H9 (cell line): Measurements from ENCODE around the gene NEB. TPM values are rescaled to one million over a fixed set of nuclear protein-coding genes. Genes with fewer than 3 reads are reported as not detected.

ENCODE experiments used
- DNase-seq: peaks from one replicate; pipeline ENCODE4 v3.0.0-alpha.2; 2017
- H2AFZ ChIP-seq: one replicate; pipeline ENCODE4 v1.6.1; 2013; ENCODE audit warnings: mild to moderate bottlenecking, low read length, control low read depth, moderate library complexity
- H2AK5ac ChIP-seq: 2 replicates; pipeline ENCODE4 v1.6.1; 2013; ENCODE audit warnings: low read length, control low read depth, mixed read lengths; ENCODE audit not compliant: insufficient read length
- H2BK120ac ChIP-seq: one replicate; pipeline ENCODE4 v1.6.1; 2013; ENCODE audit warnings: low read depth, mild to moderate bottlenecking, low read length, control low read depth, inconsistent platforms; ENCODE audit not compliant: poor library complexity, severe bottlenecking
- H2BK12ac ChIP-seq: 2 replicates; pipeline ENCODE4 v1.6.1; 2013; ENCODE audit warnings: low read length, control low read depth, mixed read lengths, low read depth; ENCODE audit not compliant: insufficient read length
- H2BK15ac ChIP-seq: 2 replicates; pipeline ENCODE4 v1.6.1; 2013; ENCODE audit warnings: low read depth, low read length, control low read depth
- H2BK20ac ChIP-seq: one replicate; pipeline ENCODE4 v1.6.1; 2013; ENCODE audit warnings: low read depth, mild to moderate bottlenecking, low read length, control low read depth, inconsistent platforms; ENCODE audit not compliant: poor library complexity, severe bottlenecking
- H2BK5ac ChIP-seq: 2 replicates; pipeline ENCODE4 v1.6.1; 2013; ENCODE audit warnings: low read length, control low read depth, mixed read lengths; ENCODE audit not compliant: insufficient read length
- H3K14ac ChIP-seq: 2 replicates; pipeline ENCODE4 v1.6.1; 2013; ENCODE audit warnings: low read length, control low read depth; ENCODE audit not compliant: insufficient read depth
- H3K18ac ChIP-seq: 2 replicates; pipeline ENCODE4 v1.6.1; 2013; ENCODE audit warnings: low read depth, mild to moderate bottlenecking, mixed read lengths, low read length, control low read depth; ENCODE audit not compliant: insufficient read length
- H3K23ac ChIP-seq: 2 replicates; pipeline ENCODE4 v1.6.1; 2013; ENCODE audit warnings: low read length, control low read depth, mixed read lengths, low read depth; ENCODE audit not compliant: insufficient read length
- H3K23me2 ChIP-seq: 2 replicates; pipeline ENCODE4 v1.6.1; 2013; ENCODE audit warnings: low read depth, mild to moderate bottlenecking, mixed read lengths, low read length, control low read depth; ENCODE audit not compliant: insufficient read length, poor library complexity, severe bottlenecking
- H3K27ac ChIP-seq: 2 replicates; pipeline ENCODE4 v1.5.1; 2013; ENCODE audit warnings: low read length, control low read depth, mixed read lengths, low read depth; ENCODE audit not compliant: insufficient read length
- H3K27me3 ChIP-seq: 2 replicates; pipeline ENCODE4 v1.6.1; 2013; ENCODE audit warnings: low read length, control low read depth, inconsistent platforms; ENCODE audit not compliant: insufficient read depth
- H3K4ac ChIP-seq: 2 replicates; pipeline ENCODE4 v1.6.1; 2013; ENCODE audit warnings: low read depth, mild to moderate bottlenecking, control low read depth, inconsistent platforms, low read length, moderate library complexity
- H3K4me1 ChIP-seq: 2 replicates; pipeline ENCODE4 v1.6.1; 2013; ENCODE audit warnings: low read length, control low read depth, inconsistent platforms; ENCODE audit not compliant: insufficient read depth
- H3K4me2 ChIP-seq: 2 replicates; pipeline ENCODE4 v1.6.1; 2013; ENCODE audit warnings: low read length, control low read depth, mixed read lengths; ENCODE audit not compliant: insufficient read length, insufficient read depth
- H3K56ac ChIP-seq: 2 replicates; pipeline ENCODE4 v1.6.1; 2013; ENCODE audit warnings: low read depth, mild to moderate bottlenecking, mixed read lengths, low read length, control low read depth; ENCODE audit not compliant: insufficient read length
- H3K79me1 ChIP-seq: 2 replicates; pipeline ENCODE4 v1.6.1; 2013; ENCODE audit warnings: low read depth, mild to moderate bottlenecking, moderate library complexity, low read length, control low read depth, inconsistent platforms; ENCODE audit not compliant: insufficient read depth, poor library complexity, severe bottlenecking
- H3K79me2 ChIP-seq: 2 replicates; pipeline ENCODE4 v1.6.1; 2013; ENCODE audit warnings: low read length, control low read depth, inconsistent platforms; ENCODE audit not compliant: insufficient read depth
- H3K9ac ChIP-seq: 2 replicates; pipeline ENCODE4 v1.6.1; 2013; ENCODE audit warnings: low read length, control low read depth, mixed read lengths; ENCODE audit not compliant: insufficient read length; ENCODE audit errors: extremely low read depth
- H3K9me3 ChIP-seq: one replicate; pipeline ENCODE4 v1.6.1; 2013; ENCODE audit warnings: low read depth, low read length, inconsistent platforms; ENCODE audit not compliant: control insufficient read depth
- H3T11ph ChIP-seq: one replicate; pipeline ENCODE4 v1.6.1; 2013; ENCODE audit warnings: mild to moderate bottlenecking, low read length, control low read depth, inconsistent platforms
- H4K20me1 ChIP-seq: one replicate; pipeline ENCODE4 v1.6.1; 2013; ENCODE audit not compliant: control insufficient read depth, insufficient read length, insufficient read depth
- H4K5ac ChIP-seq: 2 replicates; pipeline ENCODE4 v1.6.1; 2013; ENCODE audit warnings: low read depth, mild to moderate bottlenecking, mixed read lengths, low read length, control low read depth; ENCODE audit not compliant: insufficient read length
- H4K8ac ChIP-seq: replicated peaks from 2 replicates; pipeline ENCODE4 v1.6.1; 2013; ENCODE audit warnings: low read length, control low read depth, mixed read lengths, low read depth; ENCODE audit not compliant: insufficient read length
- H4K91ac ChIP-seq: 2 replicates; pipeline ENCODE4 v1.6.1; 2013; ENCODE audit warnings: low read depth, mild to moderate bottlenecking, moderate library complexity, mixed read lengths, low read length, control low read depth; ENCODE audit not compliant: insufficient read length
- H3K27ac Mint-ChIP-seq, 3 experiments: 2 replicates in 2 of 3; 3 replicates in 1 of 3; pipeline ENCODE4 v1.8.0; 2020 to 2021; ENCODE audit warnings: mixed read lengths in 3 of 3, mild to moderate bottlenecking in 1 of 3, moderate library complexity in 1 of 3
- H3K27me3 Mint-ChIP-seq: 2 replicates; pipeline ENCODE4 v1.8.0; 2021; ENCODE audit warnings: low read depth, mild to moderate bottlenecking, moderate library complexity, mixed read lengths
- H3K36me3 Mint-ChIP-seq, 3 experiments: 2 replicates in 2 of 3; 3 replicates in 1 of 3; pipeline ENCODE4 v1.8.0; 2020 to 2021; ENCODE audit warnings: low read depth in 3 of 3, mixed read lengths in 3 of 3; ENCODE audit not compliant: insufficient read depth in 1 of 3
- H3K4me1 Mint-ChIP-seq, 2 experiments: 2 replicates each; pipeline ENCODE4 v1.8.0; 2020; ENCODE audit warnings: mixed read lengths in 2 of 2
- H3K4me3 Mint-ChIP-seq, 2 experiments: 2 replicates in 1 of 2; 3 replicates in 1 of 2; pipeline ENCODE4 v1.8.0; 2020 to 2021; ENCODE audit warnings: mild to moderate bottlenecking in 2 of 2, mixed read lengths in 2 of 2, moderate library complexity in 1 of 2
- H3K9me3 Mint-ChIP-seq, 2 experiments: 2 replicates in 1 of 2; 3 replicates in 1 of 2; pipeline ENCODE4 v1.8.0; 2020; ENCODE audit warnings: mild to moderate bottlenecking in 2 of 2, mixed read lengths in 2 of 2, moderate library complexity in 1 of 2
- WGBS: extraction: QIAGEN DNeasy Blood & Tissue Kit; methylation state at CpG from one replicate; pipeline ENCODE4 v1.1.7; 2013; ENCODE audit warnings: missing lambda C conversion rate, low lambda C conversion rate, mixed read lengths; ENCODE audit not compliant: insufficient read length; ENCODE audit errors: extremely low coverage; 5-methylcytosine and 5-hydroxymethylcytosine counted together
- total RNA-seq: library from RNA; stranded (reverse); gene quantifications from 2 replicates; pipeline ENCODE4 v1.2.1, GENCODE V29; 2021
- TF ChIP-seq, protein P1 (sequence below): fragments of 200-600 bp; sonication (generic); conservative IDR thresholded peaks from 3 replicates; pipeline ENCODE4 v1.8.0; 2021; ENCODE audit warnings: antibody characterized with exemption, mild to moderate bottlenecking

The NEB gene
- total RNA-seq, 1 experiment from 2014 or later, result 0.98 TPM

GRCh38 chr2:151470556-151470955 lies 263.7 kb downstream of the NEB start:
- Histone ChIP-seq H3K23ac (no peak overlapping the region), H2BK120ac (no peak overlapping the region), H3K9ac (no peak overlapping the region), H3T11ph (no peak overlapping the region), H2AK5ac (no peak overlapping the region), H4K91ac (no peak overlapping the region), H2BK5ac (no peak overlapping the region), H3K79me2 (no peaks in the 10 kb centered on the region), H2AFZ (no peak overlapping the region), H4K8ac (no peak overlapping the region), H4K5ac (no peak overlapping the region), H3K14ac (no peak overlapping the region), H3K79me1 (no peaks in the 10 kb centered on the region), H2BK15ac (no peak overlapping the region), H2BK12ac (no peak overlapping the region), H3K4me1 (no peaks in the 10 kb centered on the region), H3K4me2 (no peak overlapping the region), H3K27me3 (no peaks in the 10 kb centered on the region), H3K23me2 (no peaks in the 10 kb centered on the region), H3K18ac (no peak overlapping the region), H4K20me1 (no peaks in the 10 kb centered on the region), H3K9me3 (no peaks in the 10 kb centered on the region), H3K27ac (no peak overlapping the region), H2BK20ac (no peak overlapping the region), H3K4ac (no peak overlapping the region), H3K56ac (no peak overlapping the region)
- Mint-ChIP-seq H3K27ac (no peak overlapping the region), H3K9me3 (no peaks in the 10 kb centered on the region), H3K4me3 (no peak overlapping the region), H3K36me3 (peaks cover 62 to 90% (median 87%) of the 10 kb centered on the region in 3 experiments), H3K4me1 (no peaks in the 10 kb centered on the region), H3K27me3 (no peaks in the 10 kb centered on the region)
- TF ChIP-seq, protein P1, sequence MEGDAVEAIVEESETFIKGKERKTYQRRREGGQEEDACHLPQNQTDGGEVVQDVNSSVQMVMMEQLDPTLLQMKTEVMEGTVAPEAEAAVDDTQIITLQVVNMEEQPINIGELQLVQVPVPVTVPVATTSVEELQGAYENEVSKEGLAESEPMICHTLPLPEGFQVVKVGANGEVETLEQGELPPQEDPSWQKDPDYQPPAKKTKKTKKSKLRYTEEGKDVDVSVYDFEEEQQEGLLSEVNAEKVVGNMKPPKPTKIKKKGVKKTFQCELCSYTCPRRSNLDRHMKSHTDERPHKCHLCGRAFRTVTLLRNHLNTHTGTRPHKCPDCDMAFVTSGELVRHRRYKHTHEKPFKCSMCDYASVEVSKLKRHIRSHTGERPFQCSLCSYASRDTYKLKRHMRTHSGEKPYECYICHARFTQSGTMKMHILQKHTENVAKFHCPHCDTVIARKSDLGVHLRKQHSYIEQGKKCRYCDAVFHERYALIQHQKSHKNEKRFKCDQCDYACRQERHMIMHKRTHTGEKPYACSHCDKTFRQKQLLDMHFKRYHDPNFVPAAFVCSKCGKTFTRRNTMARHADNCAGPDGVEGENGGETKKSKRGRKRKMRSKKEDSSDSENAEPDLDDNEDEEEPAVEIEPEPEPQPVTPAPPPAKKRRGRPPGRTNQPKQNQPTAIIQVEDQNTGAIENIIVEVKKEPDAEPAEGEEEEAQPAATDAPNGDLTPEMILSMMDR, result no peak
- no CpG with 5 or more reads among the region's 1 CpG for WGBS
- no peak for DNase-seq
